ENCODE data around the gene MT2A.
A peak's percentile ranks its signal among the peaks of the same experiment; 100 is the strongest.

Gene MT2A

GRCh38 chr16:56600398-56600999 is 7.9 kb upstream of the MT2A start:
- DNase-seq = peak; percentile 28 to 56

GRCh38 chr16:56601325-56601724 is 7.1 kb upstream of the MT2A start:
- no peak for DNase-seq

GRCh38 chr16:56603589-56603988 is 4.8 kb upstream of the MT2A start:
- peak; percentile 24 to 33 for DNase-seq

- DNase-seq = no peak
Measured at GRCh38 chr16:56604966-56605365, 3.4 kb upstream of the MT2A start.

- no peak for DNase-seq
Measured at GRCh38 chr16:56605475-56605874, 2.9 kb upstream of the MT2A start.

- no peak for DNase-seq
Measured at GRCh38 chr16:56606071-56606475, 2.3 kb upstream of the MT2A start.

- no peak for DNase-seq
Measured at GRCh38 chr16:56606476-56607108, 1.8 kb upstream of the MT2A start.

- no peak for DNase-seq
Measured at GRCh38 chr16:56607109-56607618, 1.2 kb upstream of the MT2A start.

- DNase-seq = no peak
Measured at GRCh38 chr16:56607675-56608042, 725 bp upstream of the MT2A start.

- DNase-seq = no peak
Measured at GRCh38 chr16:56608876-56609462, 585 bp downstream of the MT2A start.

- DNase-seq = peak; percentile 78 to 80
Measured at GRCh38 chr16:56609463-56609921, 1.1 kb downstream of the MT2A start.

- DNase-seq = peak; percentile 75 to 76
Measured at GRCh38 chr16:56610017-56610608, 1.7 kb downstream of the MT2A start.

GRCh38 chr16:56610609-56611111 is 2.3 kb downstream of the MT2A start:
- DNase-seq = no peak

GRCh38 chr16:56611281-56611833 is 3.0 kb downstream of the MT2A start:
- no peak for DNase-seq

- no peak for DNase-seq
Measured at GRCh38 chr16:56613706-56614105, 5.3 kb downstream of the MT2A start.

GRCh38 chr16:56614549-56614991 is 6.2 kb downstream of the MT2A start:
- no peak for DNase-seq

- no peak for DNase-seq
Measured at GRCh38 chr16:56615353-56615752, 7.0 kb downstream of the MT2A start.

GRCh38 chr16:56616608-56617211 is 8.3 kb downstream of the MT2A start:
- DNase-seq = no peak

GRCh38 chr16:56617212-56618085 is 9.1 kb downstream of the MT2A start:
- peak in 1 of 2 donors; percentile 42 for DNase-seq

GRCh38 chr16:56618138-56618537 is 9.8 kb downstream of the MT2A start:
- DNase-seq = no peak

- DNase-seq = no peak
Measured at GRCh38 chr16:56620339-56620897, 12.0 kb downstream of the MT2A start.

All from CD4-positive, alpha-beta T cell treated with Interleukin-4 for 1 hour (primary cell).